ENCODE data around the gene SDK2.
A peak's percentile ranks its signal among the peaks of the same experiment; 100 is the strongest.

The SDK2 gene

DNA sequence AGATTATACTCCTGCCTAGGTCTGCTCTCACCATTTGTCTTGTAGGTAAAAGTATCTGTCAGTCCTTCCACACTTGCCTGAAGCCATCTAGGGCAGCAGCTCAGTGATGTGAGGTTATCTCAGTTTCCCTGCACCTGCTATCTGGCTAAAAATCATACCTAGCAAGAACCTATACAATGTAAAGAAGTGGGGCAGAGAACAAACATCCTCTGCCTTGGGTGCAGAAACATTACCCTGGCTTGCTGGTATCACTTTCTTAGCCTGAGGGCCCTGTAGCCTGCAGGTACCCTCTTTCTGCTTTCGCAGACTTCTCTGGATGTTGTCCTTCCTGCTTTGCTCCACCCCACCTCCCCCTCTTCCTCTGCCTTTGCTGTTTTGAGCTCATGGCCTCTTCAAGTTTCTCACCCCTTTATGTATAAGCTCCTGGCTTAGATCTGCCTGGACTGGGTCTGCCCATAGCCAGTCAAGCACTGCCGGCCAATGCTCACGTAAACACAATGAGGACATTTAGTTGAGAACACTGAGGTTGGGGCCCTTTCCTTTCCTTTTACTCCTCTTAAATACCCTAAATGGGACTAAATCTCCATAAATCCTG, 8.7 kb upstream of the SDK2 start:
- no peak for DNase-seq

DNA sequence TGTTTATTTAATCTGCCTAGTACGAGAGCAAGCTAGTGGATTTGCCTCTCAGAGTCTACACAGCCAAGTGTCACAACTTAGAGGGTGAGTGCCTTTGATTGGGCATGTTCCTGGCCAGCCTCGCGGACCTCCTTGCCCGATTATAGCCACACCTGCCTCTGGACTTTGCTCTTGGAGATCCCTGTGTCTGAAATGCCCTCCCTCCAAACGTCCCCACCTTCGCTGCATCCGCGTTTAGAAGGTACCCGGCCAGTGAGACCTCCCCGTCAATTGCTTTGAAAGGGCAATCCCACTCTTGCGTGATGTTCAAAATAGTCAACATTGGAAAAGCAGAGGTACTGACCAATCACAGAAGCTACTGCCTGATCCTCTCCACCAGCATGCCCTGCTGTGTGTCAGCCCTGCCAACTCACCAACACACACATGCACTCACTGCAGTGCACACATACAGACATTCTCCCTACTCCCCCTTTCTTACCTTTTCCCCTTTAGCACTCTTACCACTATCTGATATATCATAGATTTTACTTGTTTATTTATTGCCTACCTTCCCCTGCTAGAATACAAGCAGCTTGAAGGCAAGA, 6.5 kb upstream of the SDK2 start:
- DNase-seq: no peak

DNA sequence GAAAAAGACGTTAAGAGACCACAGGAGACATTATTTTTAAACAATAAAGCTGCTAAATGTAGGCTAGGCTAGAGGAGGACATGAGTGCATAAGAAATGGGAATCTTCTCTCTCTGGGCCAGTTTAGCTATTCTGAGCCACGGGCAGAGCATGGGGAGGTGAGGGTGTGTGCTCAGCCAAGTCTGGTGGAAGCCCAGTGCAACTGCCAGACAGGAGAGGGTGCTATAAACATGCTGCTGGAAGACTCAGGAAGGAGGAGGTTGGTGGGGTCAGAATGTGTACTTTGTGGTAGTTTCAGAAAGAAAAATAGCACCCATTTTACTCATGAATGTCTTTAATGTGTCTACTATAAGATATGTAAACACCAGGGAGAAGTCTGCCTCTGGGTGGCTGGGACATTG, 5.9 kb upstream of the SDK2 start:
- DNase-seq: no peak

DNA sequence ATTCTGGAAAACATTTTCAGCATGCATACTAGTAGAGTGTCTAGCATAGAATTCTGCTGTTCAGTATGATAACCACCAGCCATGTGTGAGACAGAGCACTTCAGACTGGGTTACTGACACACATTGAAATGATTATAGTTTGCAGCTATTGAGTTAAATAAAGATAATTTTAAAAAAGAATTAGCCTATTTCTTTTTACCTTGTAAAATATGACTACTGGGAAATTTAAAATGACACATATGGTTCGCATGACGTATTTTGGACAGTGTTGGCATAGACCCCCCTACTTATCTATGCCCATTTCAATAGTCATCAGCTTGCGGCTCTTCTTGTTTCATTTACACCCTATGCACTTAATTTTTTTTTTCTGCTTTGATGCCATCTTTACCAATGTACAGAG, 4.7 kb upstream of the SDK2 start:
- DNase-seq: no peak

DNA sequence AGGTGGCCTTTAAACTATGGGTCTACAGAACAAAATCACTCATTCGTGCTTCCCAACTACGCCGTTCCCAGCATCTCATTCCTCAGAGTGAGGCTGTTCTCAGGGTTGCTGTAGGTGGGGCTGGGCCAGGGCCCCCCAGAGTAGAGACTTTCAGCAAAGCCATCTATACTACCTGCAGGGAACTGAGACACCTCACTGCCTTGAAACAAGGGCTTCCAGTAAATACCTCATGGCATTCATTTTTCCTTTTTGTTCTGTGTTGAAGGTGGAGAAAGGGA, 4.2 kb upstream of the SDK2 start:
- no peak for DNase-seq

DNA sequence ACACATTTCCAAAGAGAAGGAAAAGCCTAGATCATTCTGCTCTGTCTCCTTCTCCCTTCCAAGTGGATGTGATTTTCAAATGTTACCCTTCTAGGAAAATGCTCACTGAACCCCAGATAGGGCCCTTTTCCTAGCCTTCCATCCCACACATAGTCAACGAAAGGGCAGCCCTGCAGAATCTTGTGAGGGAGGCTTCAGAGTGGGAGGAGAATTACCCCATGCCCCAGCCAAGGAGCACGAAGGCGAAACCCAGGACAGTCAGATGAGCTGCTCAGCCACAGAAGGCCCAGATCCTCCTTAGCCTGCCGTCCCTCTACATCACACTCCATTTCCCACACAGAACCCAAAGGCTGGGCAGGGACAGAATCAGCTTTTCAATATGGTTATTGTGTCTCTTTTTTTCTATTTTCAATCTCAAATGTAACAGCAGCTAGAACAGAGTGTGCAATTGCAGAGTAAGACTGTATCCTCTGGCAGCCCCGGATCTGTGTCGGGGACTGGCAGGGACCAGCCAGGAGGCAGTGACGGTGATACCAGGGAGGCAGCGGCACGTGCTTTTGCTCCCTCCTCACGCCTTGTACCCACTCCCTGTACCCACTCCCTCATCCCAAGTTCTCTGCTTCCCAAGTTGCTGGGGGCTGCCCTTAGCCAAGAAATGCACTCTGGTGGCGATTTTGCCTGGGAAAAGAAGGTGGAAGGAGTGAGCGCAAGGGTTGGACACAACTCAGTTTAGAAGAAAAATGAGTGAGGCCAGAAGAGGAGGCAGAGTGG, 3.7 kb upstream of the SDK2 start:
- no peak for DNase-seq

DNA sequence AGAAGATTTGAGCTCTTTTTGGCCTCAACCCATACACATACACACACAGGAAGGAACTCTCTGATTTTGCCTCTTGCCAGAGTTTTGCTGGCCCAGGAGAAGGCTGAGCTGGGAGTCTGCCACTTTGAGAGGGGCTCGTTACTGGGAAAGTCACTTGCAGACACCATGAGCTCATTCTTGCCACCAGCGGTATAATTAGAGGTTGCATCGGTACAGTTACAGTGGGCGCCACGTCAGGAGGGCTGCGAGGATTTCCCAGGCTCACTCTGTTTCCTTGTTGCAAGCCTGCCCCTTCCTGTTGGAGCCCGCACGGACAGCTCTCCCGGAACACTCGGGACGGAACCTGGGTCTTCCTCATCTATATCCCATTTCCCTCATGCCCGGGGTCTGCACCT, 3.1 kb upstream of the SDK2 start:
- DNase-seq: no peak

DNA sequence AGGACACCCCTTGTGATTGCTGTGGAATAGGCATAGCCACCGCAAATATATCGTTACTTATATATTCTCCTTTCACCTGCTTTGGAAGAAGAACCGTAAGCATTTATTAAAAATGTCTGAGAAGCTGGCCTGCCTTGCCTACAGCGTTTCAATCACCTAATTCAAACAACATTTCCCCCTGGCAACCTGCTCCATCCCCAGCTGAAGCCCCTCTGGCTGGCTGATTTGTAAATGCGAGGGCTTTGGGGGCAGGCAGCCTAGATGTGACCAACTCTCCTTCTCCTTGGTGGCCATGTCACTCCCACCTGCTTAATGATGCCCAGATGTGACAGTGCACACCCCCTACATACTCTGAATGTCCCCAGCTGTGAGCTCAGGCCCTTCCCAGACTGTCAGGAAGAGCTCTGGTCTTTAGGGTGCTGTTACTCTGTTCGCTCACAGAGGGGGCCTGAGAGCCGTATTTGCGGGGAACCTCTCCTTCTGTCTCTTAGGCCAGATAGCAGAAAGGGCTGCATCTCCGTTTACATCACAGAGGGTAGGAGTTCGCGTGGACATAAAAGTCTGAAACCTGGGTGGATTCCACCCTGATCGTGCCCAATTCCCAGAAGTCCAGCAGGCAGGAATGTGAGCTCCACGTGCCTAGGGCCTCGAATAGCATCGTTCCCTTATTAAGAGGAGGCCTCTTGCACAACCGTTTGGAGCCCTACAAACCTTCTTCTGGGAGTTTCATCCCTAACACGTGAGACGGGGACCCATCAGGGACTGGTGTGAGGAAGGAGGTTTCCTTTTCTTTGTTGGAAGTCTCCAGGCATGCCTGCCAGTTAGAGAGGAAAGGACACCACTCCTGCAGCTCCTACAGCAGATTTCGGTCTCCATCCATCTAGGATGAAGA, 2.4 kb upstream of the SDK2 start:
- DNase-seq: no peak

DNA sequence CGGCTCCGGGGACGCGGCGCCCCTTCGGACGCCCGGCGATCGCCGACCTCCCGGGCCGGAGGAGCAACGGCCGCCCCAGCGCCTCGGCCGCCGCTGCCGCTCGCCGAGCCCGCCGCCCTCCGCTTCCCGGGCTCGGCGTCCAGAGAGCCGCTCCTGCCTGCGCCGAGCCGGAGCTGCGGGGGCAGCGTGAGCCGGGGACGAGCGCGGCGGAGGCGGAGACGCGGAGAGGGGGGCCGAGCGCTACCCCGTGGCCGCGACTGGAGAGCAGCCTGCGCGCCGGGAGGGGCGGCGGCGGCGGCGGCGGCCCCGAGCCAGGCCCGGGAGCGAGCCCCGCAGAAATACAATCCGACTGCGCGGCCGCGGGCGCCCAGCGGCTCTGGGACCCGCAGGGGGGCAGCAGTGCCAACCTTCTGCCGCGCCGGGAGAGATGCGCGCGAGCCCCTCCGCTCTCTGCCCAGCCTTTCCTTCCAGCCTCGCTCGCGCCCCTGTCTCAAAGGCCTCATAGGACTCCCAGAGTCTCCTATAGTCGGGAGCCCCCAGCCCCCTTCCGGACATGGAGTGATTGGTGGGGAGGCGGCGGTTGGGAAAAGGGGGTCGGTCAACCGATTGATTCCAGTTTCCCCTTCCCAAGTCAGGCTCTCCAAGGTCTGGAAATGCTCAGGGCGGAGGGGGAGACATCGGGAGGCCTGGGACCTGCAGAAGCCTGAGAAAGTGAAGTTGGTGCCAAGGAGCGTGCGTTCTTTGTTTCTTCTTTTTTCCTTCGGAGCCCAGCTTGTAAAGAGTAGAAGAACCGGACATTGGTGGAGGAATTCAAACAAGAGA, 1.0 kb upstream of the SDK2 start:
- DNase-seq: peak; percentile 54

DNA sequence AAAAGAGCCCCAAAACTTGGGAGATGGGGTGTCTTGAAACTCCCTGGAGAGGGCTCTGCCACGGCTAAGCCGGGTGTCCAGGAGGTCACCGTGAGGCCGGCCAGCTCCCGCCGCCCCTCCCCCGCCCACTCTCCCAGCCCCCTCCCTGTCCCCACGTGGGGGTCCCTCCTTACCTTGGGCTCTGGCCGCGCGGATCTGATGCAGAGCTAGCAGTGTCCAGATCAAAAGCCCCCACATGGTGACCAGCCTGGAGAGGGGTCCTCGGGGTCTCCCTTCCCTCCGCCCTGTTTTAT, 447 bp downstream of the SDK2 start:
- DNase-seq: no peak

DNA sequence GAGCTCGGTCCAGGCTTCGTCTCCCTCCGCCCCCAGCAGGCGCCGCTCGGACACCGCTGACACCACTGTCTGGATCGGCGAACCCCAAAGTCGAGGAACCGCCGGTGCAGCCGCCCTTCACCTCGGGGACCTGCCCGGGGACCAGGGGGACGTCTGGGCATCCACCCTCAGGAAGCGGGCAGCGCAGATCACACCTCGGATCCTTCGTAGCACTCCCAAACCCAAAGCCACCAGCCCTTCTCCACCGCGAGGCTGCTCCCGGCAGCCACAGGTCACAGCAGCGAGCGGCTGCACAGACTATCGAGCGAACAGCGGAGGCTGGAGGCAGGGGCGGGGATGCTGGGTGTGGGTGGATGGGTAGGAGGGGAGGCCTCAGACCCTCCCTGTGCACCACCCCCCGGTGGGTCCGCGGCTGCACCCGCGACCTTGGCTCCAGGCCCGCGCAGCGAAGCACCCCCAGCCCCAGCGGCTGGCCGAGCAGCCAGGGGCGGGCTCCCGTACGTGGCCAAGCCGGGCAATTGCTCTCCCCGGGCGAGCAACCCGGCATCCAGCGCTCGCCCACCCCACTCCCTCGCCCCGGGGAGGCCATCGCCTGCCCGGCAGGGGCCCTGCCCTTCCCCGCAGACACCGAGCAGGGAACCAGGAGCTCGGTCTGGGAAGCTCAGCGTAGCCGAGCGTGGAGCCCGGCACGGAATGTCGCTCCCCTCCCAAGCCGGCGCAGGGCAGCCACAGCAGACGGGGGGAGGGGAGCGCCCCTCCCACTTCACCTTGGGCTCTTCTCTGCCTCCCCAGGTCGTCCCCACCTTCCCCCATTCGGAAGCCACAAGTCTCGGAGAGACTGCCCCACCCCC, 1.0 kb downstream of the SDK2 start:
- DNase-seq: peak; percentile 34

DNA sequence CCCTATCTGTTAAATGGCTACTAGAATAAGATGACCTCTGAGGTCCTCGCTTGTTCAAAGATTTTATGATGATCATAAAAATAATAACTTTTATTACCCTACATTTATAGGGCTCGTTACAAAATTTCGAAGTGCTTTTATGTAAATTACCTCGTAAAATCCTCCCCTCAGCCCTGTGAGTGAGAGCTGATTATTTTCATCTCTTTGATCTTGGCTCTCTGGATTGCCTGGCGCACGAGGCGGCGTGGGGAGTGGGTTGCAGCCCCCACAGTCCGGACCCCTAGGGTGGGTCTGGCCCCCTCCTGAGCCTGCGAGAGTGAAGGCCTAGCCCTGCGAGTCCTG, 1.6 kb downstream of the SDK2 start:
- no peak for DNase-seq

DNA sequence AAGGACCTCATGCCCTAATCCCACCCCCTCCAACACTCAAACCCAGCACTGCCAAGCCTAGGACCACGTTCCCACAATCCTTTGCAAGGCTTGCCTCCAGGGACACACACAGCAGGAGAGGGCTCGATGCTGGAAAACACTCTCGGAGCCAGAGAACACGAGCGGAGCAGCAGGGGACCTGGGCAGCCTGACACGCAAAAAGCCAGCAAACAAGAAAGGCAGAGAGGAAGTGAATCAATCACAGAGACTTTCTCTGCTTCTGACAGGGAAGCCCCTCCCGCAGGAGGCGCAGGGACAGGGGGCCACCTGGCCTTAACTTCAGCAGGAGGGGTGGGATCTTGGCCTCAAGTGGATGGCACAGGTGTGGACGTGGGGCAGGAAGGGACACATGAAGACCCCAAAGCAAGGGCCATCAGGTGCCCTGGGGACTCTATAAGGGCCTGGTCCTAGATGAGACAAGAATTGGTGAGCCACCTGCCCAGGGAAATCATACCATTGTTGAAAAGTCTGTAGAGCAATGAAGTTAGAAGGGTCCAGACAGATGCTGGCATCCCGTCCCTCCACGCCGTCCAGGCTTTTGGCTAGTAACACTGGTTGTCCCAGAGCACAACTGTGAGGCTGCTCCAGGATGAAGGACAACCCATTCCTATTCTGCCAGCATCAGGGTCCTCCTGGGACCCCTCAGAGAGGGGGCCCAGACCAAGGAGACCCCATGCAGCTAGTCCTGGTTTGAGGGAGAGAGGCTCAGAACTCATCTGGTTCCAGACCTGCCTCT, 2.2 kb downstream of the SDK2 start:
- DNase-seq: no peak

DNA sequence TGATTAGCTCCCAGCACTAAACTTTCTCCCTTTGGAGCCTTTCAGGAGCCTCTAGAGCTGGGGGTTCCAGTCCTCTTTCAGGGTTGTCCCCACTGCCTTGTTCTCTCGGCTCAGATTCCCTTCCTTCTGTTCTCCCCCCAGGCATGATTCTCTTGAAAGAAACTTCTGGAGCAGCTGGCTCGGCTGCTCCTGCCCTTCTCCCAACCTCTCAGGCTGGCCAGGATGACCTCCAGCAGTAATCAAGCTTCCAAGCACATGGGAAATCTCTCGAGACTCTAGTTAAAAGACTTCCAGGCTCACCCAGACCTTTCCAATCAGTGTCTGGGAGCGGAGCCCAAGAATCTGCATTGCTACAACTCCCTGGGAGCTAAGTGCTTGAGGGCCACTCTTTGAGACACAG, 3.6 kb downstream of the SDK2 start:
- no peak for DNase-seq

DNA sequence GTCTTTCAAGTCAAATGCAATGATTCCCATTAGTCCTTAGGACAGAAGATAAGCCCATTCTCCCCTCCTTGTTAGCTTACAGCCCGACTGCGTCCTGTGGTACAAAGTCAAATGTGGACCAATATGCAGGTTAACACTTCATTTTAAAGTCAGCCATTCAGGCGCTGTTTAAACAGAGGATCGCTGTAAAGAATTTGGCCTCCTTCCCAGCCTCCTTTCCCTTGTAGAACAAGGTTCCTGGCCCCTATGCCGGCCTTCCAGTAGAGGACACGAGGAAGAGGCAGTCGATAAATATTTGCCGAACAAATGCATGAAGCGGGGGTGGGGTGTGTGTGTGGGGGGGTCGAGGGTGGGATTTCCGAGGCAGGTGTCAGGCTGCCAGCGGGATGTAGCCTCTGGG, 4.3 kb downstream of the SDK2 start:
- no peak for DNase-seq

DNA sequence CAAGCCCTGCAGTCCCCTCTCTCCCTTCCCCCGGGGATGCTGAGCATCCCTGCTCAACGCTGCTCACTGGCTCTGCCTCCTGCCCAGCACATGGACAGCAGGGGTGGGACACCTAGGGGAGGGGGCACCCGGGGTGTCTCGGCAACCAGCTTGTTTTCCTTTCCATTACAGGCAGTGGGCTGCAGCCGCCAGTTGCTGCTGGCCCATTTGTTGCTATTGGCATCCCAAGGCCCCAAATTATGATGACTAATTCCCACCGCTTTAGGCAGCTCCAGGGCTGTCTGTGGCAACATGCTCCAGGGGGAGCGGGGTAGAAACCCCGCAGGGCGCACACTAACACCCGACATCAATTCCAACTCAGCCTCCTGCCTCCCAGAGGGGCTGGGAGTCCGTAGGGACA, 4.9 kb downstream of the SDK2 start:
- no peak for DNase-seq

DNA sequence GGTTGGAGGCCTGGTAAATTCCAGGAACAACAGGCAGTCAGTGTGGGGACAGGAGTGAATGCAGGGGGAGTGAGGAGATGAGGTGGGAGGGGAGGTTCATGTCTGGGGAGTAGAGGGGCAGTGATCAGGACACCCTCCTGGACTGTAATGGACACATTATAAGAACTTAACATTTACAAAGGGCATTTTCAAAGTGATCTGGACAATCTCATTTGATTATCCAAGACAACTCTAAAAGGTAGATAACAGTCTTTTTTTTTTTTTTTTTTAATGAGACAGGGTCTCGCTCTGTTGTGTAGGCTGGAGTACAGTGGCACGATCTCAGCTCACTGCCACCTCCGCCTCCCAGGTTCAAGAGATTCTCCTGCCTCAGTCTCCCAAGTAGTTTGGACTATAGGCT, 5.7 kb downstream of the SDK2 start:
- DNase-seq: no peak

DNA sequence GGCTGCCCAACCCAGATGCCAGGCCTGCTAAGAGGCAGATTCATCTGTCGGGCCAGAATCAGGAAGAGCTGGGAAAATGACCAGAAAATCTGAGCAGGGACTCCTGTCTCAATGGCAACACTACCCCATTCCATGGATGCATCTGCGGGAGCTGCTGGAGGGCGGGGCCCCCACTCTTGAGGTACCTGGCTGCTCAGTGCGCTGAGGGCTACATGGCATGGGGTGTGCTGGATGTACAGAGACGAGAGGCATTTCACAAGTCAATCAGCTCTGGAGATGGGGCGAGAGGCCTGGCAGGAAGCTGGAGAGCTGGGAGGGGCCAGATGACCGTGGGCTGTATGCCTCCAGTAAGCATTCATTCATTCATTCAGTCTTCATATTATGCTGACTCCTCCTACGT, 6.4 kb downstream of the SDK2 start:
- no peak for DNase-seq

DNA sequence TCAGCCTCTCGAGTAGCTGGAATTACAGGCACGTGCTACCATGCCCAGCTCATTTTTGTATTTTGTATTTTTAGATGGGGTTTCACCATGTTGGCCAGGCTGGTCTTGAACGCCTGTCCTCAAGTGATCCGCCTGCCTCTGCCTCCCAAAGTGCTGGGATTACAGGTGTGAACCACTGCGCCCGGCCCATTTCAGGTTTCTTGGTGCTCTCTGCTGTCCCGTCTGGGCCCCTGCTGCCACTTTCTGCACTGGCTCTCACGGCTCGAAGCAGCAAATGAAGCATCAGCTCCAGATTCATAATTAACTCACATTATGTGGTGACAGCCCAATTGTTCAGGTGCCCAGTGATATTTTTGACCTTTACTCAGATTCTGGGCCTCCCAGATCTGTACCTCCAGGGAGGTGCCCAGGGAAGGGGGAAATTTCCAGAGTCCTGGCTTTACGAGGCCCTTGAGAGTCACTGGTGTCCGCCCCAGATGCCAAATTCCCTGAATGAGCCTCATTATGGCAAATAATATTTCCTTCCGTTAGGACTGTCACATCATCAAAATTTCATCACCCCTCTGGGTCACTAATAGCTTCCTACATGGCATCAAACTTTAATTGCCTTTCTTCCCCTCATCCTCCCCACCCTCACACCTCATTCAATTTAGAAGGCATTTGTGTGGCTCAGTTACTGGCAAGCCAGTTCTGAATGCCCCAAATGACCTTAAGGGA, 9.0 kb downstream of the SDK2 start:
- DNase-seq: no peak

DNA sequence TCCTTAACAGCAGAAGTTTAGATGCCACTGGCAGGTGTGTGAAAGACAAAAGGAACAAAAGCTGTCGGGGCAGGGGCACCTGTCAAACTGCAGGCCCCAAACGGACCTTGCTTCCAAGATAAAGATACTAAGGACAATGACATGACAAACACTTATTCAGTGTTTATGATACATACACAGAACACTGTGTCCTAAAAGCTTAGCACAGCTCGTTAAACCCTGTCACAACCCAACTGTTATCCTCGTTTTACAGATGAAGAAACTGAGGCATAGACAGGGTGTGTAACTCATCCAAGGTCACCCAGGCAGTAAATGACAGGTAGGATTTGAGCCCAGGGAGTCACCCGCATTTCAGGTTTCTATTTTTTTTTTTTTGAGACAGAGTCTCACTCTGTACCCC, 9.6 kb downstream of the SDK2 start:
- no peak for DNase-seq

DNA sequence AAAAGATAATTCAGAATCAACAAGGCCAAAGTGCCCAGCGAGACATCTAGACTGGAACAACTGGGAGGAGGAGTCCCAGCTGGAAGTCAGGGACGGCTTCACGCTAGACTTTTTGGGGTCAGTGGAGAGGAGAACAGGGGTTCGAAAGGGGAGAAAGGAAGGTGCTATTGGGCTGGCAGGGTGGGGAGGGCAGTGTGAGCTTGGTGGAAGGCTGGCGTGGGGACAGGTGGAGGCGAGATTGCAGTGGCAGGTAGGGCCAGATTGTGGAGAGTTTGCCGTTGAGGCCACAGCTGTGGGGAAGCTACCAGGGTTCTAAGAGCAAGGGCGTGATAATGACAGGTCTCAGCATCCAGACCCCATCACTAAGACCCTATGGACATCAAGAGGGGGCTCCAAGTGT, 10.5 kb downstream of the SDK2 start:
- DNase-seq: no peak
